ENCODE measurements around the gene CDY2A.
"Not testable (repeated sequence)": the region's sequence is repeated elsewhere in the genome, so short reads cannot be mapped to it uniquely, and the experiment has no call there.

Gene CDY2A

DNA sequence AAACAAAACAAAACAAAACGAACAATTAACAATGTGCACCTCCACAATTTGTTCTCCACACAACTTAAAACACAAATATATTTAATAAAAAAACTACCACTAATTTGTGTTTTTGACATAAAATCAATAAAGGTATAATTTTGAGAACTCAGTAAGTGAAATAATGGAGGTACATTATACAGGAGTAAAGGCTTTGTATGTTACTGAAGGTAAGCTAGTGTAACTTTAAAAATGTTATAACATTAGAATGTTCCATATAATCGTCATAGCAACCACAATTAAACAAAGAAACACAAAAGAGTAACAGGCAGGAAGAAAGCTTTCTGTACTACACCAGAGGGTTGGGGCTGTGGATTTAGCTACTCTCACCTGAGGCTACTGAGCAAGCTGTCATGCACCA is at the start of gene CDY2A:
Gene CDY2A, plus strand, starts transcription at position 301 of the 400 bp plus-strand sequence. CDS start 328 bp downstream, outside the sequence.
- not testable (repeated sequence) for H3K27me3 ChIP-seq (ENCODE audit: control insufficient read depth, insufficient read depth, low read length); H3K9ac ChIP-seq (ENCODE audit: low read depth, low read length); H3K9me3 ChIP-seq (ENCODE audit: control insufficient read depth, insufficient read depth, low read length); H3K27ac ChIP-seq (ENCODE audit: low read depth, low read length); H3K36me3 ChIP-seq (ENCODE audit: control insufficient read depth, insufficient read depth, low read length); H3K4me3 ChIP-seq (ENCODE audit: low read depth, low read length); H3K4me1 ChIP-seq (ENCODE audit: control insufficient read depth, insufficient read depth, low read length)

DNA sequence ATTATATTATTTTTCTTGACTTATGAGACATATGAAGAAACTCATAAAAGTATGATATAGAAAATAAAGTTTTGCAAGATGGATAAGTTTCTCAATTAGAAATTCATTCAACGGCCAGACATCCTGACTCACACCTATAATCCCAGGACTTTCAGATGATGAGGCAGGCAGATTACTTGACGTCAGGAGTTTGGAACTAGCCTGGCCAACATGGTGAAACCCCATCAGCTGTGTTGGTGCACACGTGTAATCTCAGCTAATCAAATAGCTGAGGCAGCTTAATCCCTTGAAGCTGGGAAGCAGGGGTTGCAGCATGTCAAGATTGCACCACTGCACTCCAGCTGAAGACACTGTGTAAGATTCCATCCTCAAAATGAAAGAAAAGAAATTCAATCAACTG is 28.0 kb upstream of the CDY2A start:
- H3K27ac ChIP-seq (ENCODE audit: low read depth, low read length); H3K36me3 ChIP-seq (ENCODE audit: control insufficient read depth, insufficient read depth, low read length): not testable (repeated sequence)

DNA sequence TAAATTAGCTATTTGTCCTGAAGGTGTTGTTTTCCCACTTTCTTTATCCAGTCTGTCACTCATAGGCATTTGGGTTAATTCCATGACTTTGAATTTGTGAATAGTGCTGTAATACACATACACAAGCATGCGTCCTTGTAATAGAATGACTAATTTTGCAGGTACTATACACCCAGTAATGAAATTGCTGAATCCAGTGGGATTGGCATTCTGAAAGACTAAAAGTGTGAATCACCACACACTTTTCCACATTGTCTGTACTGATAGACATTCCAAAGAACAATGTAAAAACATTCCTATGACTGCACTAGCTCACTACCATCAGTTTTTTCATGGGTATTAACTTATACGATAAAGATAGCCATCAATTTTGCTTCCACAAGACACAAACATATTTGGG is 27.3 kb upstream of the CDY2A start:
- not testable (repeated sequence) for H3K4me3 ChIP-seq (ENCODE audit: low read depth, low read length); H3K9ac ChIP-seq (ENCODE audit: low read depth, low read length); H3K27ac ChIP-seq (ENCODE audit: low read depth, low read length); H3K9me3 ChIP-seq (ENCODE audit: control insufficient read depth, insufficient read depth, low read length); H3K4me1 ChIP-seq (ENCODE audit: control insufficient read depth, insufficient read depth, low read length); H3K36me3 ChIP-seq (ENCODE audit: control insufficient read depth, insufficient read depth, low read length); H3K27me3 ChIP-seq (ENCODE audit: control insufficient read depth, insufficient read depth, low read length)

More for the DNA sequence above, 28.0 kb upstream of the CDY2A start:
- not testable (repeated sequence) for H3K27me3 ChIP-seq (ENCODE audit: control insufficient read depth, insufficient read depth, low read length); H3K9ac ChIP-seq (ENCODE audit: low read depth, low read length); H3K4me1 ChIP-seq (ENCODE audit: control insufficient read depth, insufficient read depth, low read length); H3K4me3 ChIP-seq (ENCODE audit: low read depth, low read length); H3K9me3 ChIP-seq (ENCODE audit: control insufficient read depth, insufficient read depth, low read length)

GRCh38 chrY:18023897-18024296 is 1.7 kb upstream of the CDY2A start:
- not testable (repeated sequence) for H3K27ac ChIP-seq (ENCODE audit: low read depth, low read length); H3K36me3 ChIP-seq (ENCODE audit: control insufficient read depth, insufficient read depth, low read length); H3K4me1 ChIP-seq (ENCODE audit: control insufficient read depth, insufficient read depth, low read length); H3K9ac ChIP-seq (ENCODE audit: low read depth, low read length); H3K27me3 ChIP-seq (ENCODE audit: control insufficient read depth, insufficient read depth, low read length); H3K4me3 ChIP-seq (ENCODE audit: low read depth, low read length); H3K9me3 ChIP-seq (ENCODE audit: control insufficient read depth, insufficient read depth, low read length)

GRCh38 chrY:18028845-18029244 is 3.3 kb downstream of the CDY2A start:
- H3K9ac ChIP-seq (ENCODE audit: low read depth, low read length); H3K9me3 ChIP-seq (ENCODE audit: control insufficient read depth, insufficient read depth, low read length); H3K27me3 ChIP-seq (ENCODE audit: control insufficient read depth, insufficient read depth, low read length); H3K4me1 ChIP-seq (ENCODE audit: control insufficient read depth, insufficient read depth, low read length); H3K36me3 ChIP-seq (ENCODE audit: control insufficient read depth, insufficient read depth, low read length); H3K4me3 ChIP-seq (ENCODE audit: low read depth, low read length); H3K27ac ChIP-seq (ENCODE audit: low read depth, low read length): not testable (repeated sequence)

GRCh38 chrY:18030178-18030577 is 4.6 kb downstream of the CDY2A start:
- not testable (repeated sequence) for H3K4me1 ChIP-seq (ENCODE audit: control insufficient read depth, insufficient read depth, low read length)

DNA sequence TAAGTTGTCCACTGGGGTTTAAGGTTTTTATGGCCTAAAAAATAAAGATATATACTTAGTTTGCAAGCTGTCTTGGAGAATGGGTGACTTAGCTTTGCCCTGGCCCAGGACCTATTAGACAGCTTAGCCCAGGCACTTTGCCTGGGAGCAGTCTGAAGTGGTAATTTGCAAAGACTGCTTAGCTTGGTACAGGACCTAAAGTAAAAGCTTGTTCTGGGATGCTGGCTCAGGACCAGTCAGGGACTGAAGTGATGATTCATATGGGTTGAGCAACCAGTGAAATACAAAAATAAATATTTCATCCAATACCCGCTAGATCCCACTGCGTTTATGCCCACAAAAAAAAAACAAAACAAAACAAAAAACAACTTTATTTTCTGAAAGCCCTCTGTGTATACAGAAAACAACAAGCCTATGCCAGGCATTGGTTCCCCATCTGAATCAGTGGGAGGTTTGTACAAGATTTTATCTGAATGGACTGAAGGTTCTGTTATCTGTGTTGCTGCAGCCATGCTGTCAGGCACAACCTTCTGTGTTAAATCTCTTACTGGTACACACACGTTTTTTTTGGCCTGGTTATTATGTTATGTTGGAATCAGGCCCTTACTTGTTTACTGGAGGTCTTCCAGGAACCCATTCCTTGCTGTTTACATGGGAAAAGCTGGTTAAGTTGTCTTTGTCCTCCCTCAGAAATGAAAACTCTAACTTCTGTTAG is 8.7 kb downstream of the CDY2A start:
- not testable (repeated sequence) for H3K36me3 ChIP-seq (ENCODE audit: control insufficient read depth, insufficient read depth, low read length); H3K4me3 ChIP-seq (ENCODE audit: low read depth, low read length); H3K27me3 ChIP-seq (ENCODE audit: control insufficient read depth, insufficient read depth, low read length); H3K4me1 ChIP-seq (ENCODE audit: control insufficient read depth, insufficient read depth, low read length); H3K9ac ChIP-seq (ENCODE audit: low read depth, low read length); H3K27ac ChIP-seq (ENCODE audit: low read depth, low read length); H3K9me3 ChIP-seq (ENCODE audit: control insufficient read depth, insufficient read depth, low read length)

More at GRCh38 chrY:18030178-18030577, 4.6 kb downstream of the CDY2A start:
- not testable (repeated sequence) for H3K27me3 ChIP-seq (ENCODE audit: control insufficient read depth, insufficient read depth, low read length); H3K27ac ChIP-seq (ENCODE audit: low read depth, low read length); H3K9ac ChIP-seq (ENCODE audit: low read depth, low read length); H3K36me3 ChIP-seq (ENCODE audit: control insufficient read depth, insufficient read depth, low read length); H3K4me3 ChIP-seq (ENCODE audit: low read depth, low read length); H3K9me3 ChIP-seq (ENCODE audit: control insufficient read depth, insufficient read depth, low read length)

- not testable (repeated sequence) for H3K4me3 ChIP-seq (ENCODE audit: low read depth, low read length); H3K9ac ChIP-seq (ENCODE audit: low read depth, low read length); H3K9me3 ChIP-seq (ENCODE audit: control insufficient read depth, insufficient read depth, low read length); H3K36me3 ChIP-seq (ENCODE audit: control insufficient read depth, insufficient read depth, low read length); H3K27me3 ChIP-seq (ENCODE audit: control insufficient read depth, insufficient read depth, low read length); H3K27ac ChIP-seq (ENCODE audit: low read depth, low read length); H3K4me1 ChIP-seq (ENCODE audit: control insufficient read depth, insufficient read depth, low read length)
Measured at GRCh38 chrY:18034864-18035263, 9.3 kb downstream of the CDY2A start.

GRCh38 chrY:18044990-18045389 is 19.4 kb downstream of the CDY2A start:
- not testable (repeated sequence) for H3K4me3 ChIP-seq (ENCODE audit: low read depth, low read length); H3K9me3 ChIP-seq (ENCODE audit: control insufficient read depth, insufficient read depth, low read length); H3K9ac ChIP-seq (ENCODE audit: low read depth, low read length); H3K27me3 ChIP-seq (ENCODE audit: control insufficient read depth, insufficient read depth, low read length); H3K36me3 ChIP-seq (ENCODE audit: control insufficient read depth, insufficient read depth, low read length); H3K4me1 ChIP-seq (ENCODE audit: control insufficient read depth, insufficient read depth, low read length); H3K27ac ChIP-seq (ENCODE audit: low read depth, low read length)

DNA sequence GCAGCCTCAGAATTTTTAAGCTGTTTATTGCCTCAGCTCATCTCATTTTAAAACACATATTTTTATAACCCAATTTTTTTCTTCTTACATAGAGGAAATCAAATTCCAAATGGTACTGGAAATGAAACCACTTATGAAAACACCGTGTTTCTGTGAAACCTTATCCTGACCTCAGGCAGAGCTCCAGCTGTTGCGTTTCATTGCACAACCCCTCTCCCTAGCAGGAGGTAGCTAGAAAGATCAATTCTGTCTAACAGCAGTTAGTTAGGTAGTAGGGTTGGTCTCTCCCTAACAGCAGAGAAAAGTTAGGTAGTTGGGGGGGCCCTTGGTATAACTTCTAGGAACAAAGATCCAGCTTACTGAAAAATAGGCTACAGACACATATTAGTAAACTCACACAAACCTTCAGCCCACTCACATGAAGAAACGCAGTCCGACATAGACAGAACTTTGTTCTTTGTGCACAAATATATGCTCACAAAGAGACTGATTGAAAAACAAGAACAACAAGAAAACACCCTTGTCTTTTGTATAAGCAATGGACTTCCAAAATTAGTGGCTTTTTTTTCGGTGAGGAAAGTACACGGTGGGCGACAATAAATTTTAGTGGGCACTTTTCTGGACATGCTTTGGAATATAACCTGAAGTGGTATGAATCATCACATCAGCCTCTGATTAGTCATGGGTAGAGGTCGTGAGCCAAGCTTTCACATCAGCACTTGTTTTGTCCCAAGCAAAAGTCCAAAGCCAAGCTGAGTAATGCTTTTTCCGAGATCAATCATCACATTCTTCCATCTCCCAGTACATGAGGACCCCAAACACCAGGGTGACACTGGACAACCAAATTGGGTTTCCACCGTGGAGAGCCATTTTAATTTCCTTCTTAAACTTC is 22.8 kb downstream of the CDY2A start:
- H3K4me3 ChIP-seq (ENCODE audit: low read depth, low read length); H3K9me3 ChIP-seq (ENCODE audit: control insufficient read depth, insufficient read depth, low read length); H3K4me1 ChIP-seq (ENCODE audit: control insufficient read depth, insufficient read depth, low read length); H3K36me3 ChIP-seq (ENCODE audit: control insufficient read depth, insufficient read depth, low read length); H3K9ac ChIP-seq (ENCODE audit: low read depth, low read length); H3K27me3 ChIP-seq (ENCODE audit: control insufficient read depth, insufficient read depth, low read length); H3K27ac ChIP-seq (ENCODE audit: low read depth, low read length): not testable (repeated sequence)

DNA sequence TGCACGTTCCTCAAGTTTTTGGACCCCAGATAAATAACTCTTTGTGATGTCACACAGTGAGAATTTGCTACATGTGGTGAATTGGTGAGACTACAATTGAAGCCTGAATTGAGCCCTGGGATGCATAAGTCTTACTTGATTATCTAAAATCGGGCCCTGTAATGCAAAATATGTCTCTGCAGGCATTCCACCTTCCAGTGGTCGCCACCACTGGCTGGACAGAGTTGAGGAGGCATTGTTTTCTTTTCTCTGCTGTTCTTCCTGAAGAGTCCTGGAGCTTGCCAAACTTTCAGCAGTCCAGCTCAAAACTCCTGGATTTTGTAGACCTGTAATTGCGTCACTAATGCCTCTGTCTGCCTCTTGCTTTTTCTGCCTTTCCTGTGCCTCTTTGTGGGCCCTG is 23.5 kb downstream of the CDY2A start:
- H3K4me3 ChIP-seq (ENCODE audit: low read depth, low read length); H3K9me3 ChIP-seq (ENCODE audit: control insufficient read depth, insufficient read depth, low read length); H3K27me3 ChIP-seq (ENCODE audit: control insufficient read depth, insufficient read depth, low read length); H3K4me1 ChIP-seq (ENCODE audit: control insufficient read depth, insufficient read depth, low read length); H3K9ac ChIP-seq (ENCODE audit: low read depth, low read length); H3K27ac ChIP-seq (ENCODE audit: low read depth, low read length); H3K36me3 ChIP-seq (ENCODE audit: control insufficient read depth, insufficient read depth, low read length): not testable (repeated sequence)

All from HUES48 (cell line).